Small intestine (tissue), 7 donors: Measurements from ENCODE around the gene PKP4. TPM values are rescaled to one million over a fixed set of nuclear protein-coding genes. Genes with fewer than 3 reads are reported as not detected.

Experiments
- DNase-seq, 2 donors: peaks; one replicate each; pipeline versions ENCODE4 v3.0.0 to v3.0.0-alpha.2; 2013
- FAIRE-seq: peaks from 2 replicates; lab custom pipeline; 2012; peaks lifted over from hg19 to GRCh38; lab: Jason Lieb, UNC
- H3K27ac ChIP-seq, 3 donors: one replicate each; pipeline ENCODE4 v1.5.1; 2013; ENCODE audit warnings: low read length in 2 of 3, mild to moderate bottlenecking in 2 of 3, control low read depth in 1 of 3, inconsistent platforms in 1 of 3, low read depth in 1 of 3, moderate library complexity in 1 of 3
- H3K27me3 ChIP-seq, 3 donors: one replicate each; pipeline ENCODE4 v1.6.1; 2013; ENCODE audit warnings: low read length in 3 of 3, inconsistent platforms in 1 of 3; ENCODE audit not compliant: control insufficient read depth in 3 of 3, insufficient read depth in 3 of 3
- H3K36me3 ChIP-seq, 3 donors: one replicate each; pipeline ENCODE4 v1.6.1; 2013; ENCODE audit warnings: low read length in 3 of 3, inconsistent platforms in 1 of 3, low read depth in 1 of 3, mild to moderate bottlenecking in 1 of 3, moderate library complexity in 1 of 3; ENCODE audit not compliant: control insufficient read depth in 3 of 3, insufficient read depth in 2 of 3
- H3K4me1 ChIP-seq, 3 donors: one replicate each; pipeline ENCODE4 v1.6.1; 2013; ENCODE audit warnings: low read length in 2 of 3, inconsistent platforms in 1 of 3, low read depth in 1 of 3, mild to moderate bottlenecking in 1 of 3, moderate library complexity in 1 of 3; ENCODE audit not compliant: control insufficient read depth in 3 of 3, insufficient read depth in 2 of 3
- H3K4me3 ChIP-seq, 3 donors: one replicate each; pipeline ENCODE4 v1.5.1; 2013; ENCODE audit warnings: low read length in 3 of 3, control low read depth in 1 of 3, inconsistent platforms in 1 of 3, low read depth in 1 of 3, mild to moderate bottlenecking in 1 of 3, moderate library complexity in 1 of 3
- H3K9me3 ChIP-seq, 2 donors: one replicate each; pipeline ENCODE4 v1.6.1; 2013; ENCODE audit warnings: low read depth in 1 of 2, low read length in 1 of 2; ENCODE audit not compliant: control insufficient read depth in 2 of 2, insufficient read depth in 1 of 2
- WGBS, 3 donors: extraction: QIAGEN DNeasy Blood & Tissue Kit; methylation state at CpG; one replicate each; pipeline ENCODE4 v1.1.7; 2013; 5-methylcytosine and 5-hydroxymethylcytosine counted together
- polyA plus RNA-seq, 4 donors: library from polyadenylated mRNA; stranded (reverse) in 3 of 4; unstranded in 1 of 4; fragments of 200-250 nt in 3 of 4; fragments of 120-200 nt in 1 of 4; gene quantifications; one replicate each; pipeline versions ENCODE4 v1.2.1 to v1.2.3, GENCODE V29; 2013
- donor health status: healthy with polysubstance abuse.
- donor health status: control.
- donor health status: control.
- donor health status: Bipolar disorder and iron deficiency.
- donor health status: healthy.

The PKP4 gene
- polyA plus RNA-seq, 4 donors: 16.8 to 54.3 (median 23.3) TPM

DNA sequence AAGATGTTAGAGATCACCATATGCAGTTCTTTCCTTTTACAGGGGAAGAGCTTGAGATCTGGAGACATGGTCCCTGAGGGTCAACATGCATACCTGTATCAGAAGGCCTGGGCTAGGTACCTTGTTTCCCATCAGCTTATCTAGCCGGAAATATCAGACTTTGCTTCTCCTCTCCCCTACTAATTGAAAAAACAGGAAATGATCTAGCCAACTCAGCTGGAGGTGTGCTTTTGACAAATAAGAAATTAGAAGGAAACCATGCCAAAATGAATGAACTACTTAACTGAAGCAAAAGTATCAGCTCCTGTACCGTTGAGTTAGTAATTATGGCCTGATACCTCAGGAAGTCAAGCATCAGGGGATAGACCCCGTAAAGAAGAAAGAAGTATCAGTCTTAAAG is 20.4 kb downstream of the PKP4 start:
- Histone ChIP-seq H3K4me3 (no peak overlapping the region), H3K9me3 (peaks cover 0 to 2% of the 10 kb centered on the region in 2 donors), H3K27ac (peak overlapping the region in 1 of 3 donors; percentile 34), H3K36me3 (peaks cover 0 to 5% (median 0%) of the 10 kb centered on the region in 3 donors), H3K27me3 (no peaks in the 10 kb centered on the region), H3K4me1 (peaks cover 0 to 6% (median 0%) of the 10 kb centered on the region in 3 donors)
- DNase-seq (no peak), FAIRE-seq (no peak)
- WGBS, 3 donors: 56 to 74% (median 67%) methylated on average over 3 of the region's 3 CpGs

DNA sequence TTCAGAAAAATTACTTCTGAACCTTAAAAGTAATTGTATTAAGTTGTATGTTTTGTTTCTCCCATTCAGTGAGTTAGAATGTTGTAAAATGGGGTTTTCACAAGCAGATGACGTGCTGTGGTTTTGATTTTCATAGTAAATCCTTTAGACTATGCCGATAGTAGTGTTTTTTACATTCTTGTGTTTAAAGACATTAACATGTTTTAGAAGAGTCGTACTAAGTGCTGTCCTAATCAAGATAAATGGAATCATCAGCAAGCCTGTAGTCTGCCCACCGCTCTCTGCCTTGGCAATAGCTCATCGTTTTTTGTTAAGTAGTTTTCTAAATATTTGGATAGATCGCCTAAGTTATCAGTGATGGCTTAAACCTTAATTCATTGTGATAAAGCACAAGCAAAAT is 21.5 kb downstream of the PKP4 start:
- Histone ChIP-seq H3K27me3 (no peaks in the 10 kb centered on the region), H3K4me1 (peaks cover 0 to 6% (median 0%) of the 10 kb centered on the region in 3 donors), H3K27ac (peak overlapping the region in 1 of 3 donors; percentile 27), H3K4me3 (no peak overlapping the region), H3K9me3 (no peaks in the 10 kb centered on the region), H3K36me3 (peaks cover 0 to 5% (median 0%) of the 10 kb centered on the region in 3 donors)
- 65 to 94% (median 84%) methylated on average over 6 of the region's 6 CpGs for WGBS, 3 donors
- DNase-seq (no peak), FAIRE-seq (no peak)

DNA sequence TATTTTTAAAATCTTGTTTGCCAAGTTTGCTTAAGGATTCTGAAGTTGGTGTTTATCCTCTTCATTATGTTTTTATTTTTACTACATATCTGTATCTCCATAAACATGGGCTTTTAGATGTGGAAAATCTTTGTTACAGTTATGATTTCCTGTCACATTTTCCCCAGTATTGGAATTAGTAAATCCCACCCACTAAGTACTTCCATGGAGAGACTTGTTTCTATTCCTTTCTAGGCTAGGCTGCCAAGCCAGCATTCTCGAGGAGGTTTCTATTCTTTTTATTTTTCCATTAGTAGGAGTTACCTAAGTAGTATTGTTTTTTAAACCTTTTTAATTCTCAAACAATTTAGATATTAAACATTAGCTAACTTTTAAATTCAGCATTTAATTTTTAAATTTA is 22.1 kb downstream of the PKP4 start:
- Histone ChIP-seq H3K4me3 (no peak overlapping the region), H3K27ac (no peak overlapping the region), H3K36me3 (peaks cover 0 to 5% (median 0%) of the 10 kb centered on the region in 3 donors), H3K4me1 (peaks cover 0 to 6% (median 0%) of the 10 kb centered on the region in 3 donors), H3K27me3 (no peaks in the 10 kb centered on the region), H3K9me3 (no peaks in the 10 kb centered on the region)
- DNase-seq (no peak), FAIRE-seq (no peak)
- WGBS, 3 donors: 59 to 80% (median 71%) methylated on average over 1 of the region's 1 CpG

- 92 to 96% (median 93%) methylated on average over 1 of the region's 1 CpG for whole genome bisulfite sequencing, 3 donors
- peaks cover 0 to 5% (median 0%) of the 10 kb centered on the region in 3 donors for H3K36me3 ChIP-seq
- H3K4me1 ChIP-seq: peaks cover 0 to 6% (median 0%) of the 10 kb centered on the region in 3 donors
- no peak overlapping the region for H3K4me3 ChIP-seq
- DNase-seq (no peak), FAIRE-seq (no peak)
- H3K27me3 ChIP-seq: no peaks in the 10 kb centered on the region
- H3K9me3 ChIP-seq: no peaks in the 10 kb centered on the region
- H3K27ac ChIP-seq: no peak overlapping the region
Measured at GRCh38 chr2:158481116-158481515, 24.4 kb downstream of the PKP4 start.

- FAIRE-seq (no peak), DNase-seq (no peak)
- Histone ChIP-seq H3K4me1 (peaks cover 0 to 2% (median 0%) of the 10 kb centered on the region in 3 donors), H3K27me3 (no peaks in the 10 kb centered on the region), H3K9me3 (no peaks in the 10 kb centered on the region), H3K4me3 (no peak overlapping the region), H3K36me3 (peaks cover 0 to 3% (median 0%) of the 10 kb centered on the region in 3 donors), H3K27ac (no peak overlapping the region)
Measured at GRCh38 chr2:158482594-158482993, 25.8 kb downstream of the PKP4 start.

- no peak for FAIRE-seq
- WGBS, 3 donors: 79 to 91% (median 84%) methylated on average over 8 of the region's 8 CpGs
- Histone ChIP-seq H3K27me3 (no peaks in the 10 kb centered on the region), H3K9me3 (no peaks in the 10 kb centered on the region), H3K4me1 (peaks cover 0 to 3% (median 0%) of the 10 kb centered on the region in 3 donors), H3K27ac (no peak overlapping the region), H3K4me3 (no peak overlapping the region), H3K36me3 (no peaks in the 10 kb centered on the region)
- no peak for DNase-seq
Measured at GRCh38 chr2:158484892-158485556, 28.3 kb downstream of the PKP4 start.

DNA sequence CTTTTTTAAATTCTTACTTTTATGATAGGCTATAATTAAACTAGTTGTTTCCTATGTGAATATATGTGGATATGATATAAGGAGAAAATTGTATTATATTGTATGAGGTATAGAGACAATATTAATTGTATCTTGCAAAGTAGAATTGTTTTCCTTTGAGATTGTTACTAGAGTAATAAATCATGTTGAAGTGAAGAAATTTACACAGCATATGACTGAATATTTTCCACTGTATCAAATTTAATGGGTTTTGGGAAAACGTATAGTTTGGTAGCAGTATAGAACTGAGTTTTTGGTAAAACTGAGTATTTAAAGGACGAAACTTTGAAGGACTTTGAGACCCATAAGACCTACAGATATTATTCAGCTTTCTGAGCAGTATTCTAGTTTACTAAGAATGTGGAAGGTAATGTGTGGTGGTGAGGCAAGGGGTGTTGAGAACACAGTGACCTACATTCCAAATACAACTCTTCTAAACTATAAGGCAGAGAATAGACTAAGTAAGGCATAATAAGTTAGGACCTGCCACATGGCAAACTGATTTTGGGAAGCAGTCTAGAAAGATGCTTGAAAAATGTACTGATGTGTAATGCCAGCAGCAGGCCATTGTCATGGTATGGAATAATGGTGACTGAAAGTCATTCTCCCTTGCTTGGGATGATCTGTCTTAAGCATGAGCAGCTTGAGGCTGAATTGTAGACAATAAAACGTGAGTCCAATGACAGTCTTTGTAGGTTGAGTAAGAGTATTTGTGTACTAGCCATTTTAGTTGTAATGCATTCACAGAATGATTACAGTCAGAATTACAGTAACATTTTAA is 29.6 kb downstream of the PKP4 start:
- no peaks in the 10 kb centered on the region for H3K36me3 ChIP-seq
- FAIRE-seq (no peak), DNase-seq (no peak)
- H3K27me3 ChIP-seq: no peaks in the 10 kb centered on the region
- no peak overlapping the region for H3K4me3 ChIP-seq
- 79 to 88% (median 88%) methylated on average over 3 of the region's 3 CpGs for WGBS, 3 donors
- H3K4me1 ChIP-seq: peaks cover 0 to 5% (median 0%) of the 10 kb centered on the region in 3 donors
- H3K9me3 ChIP-seq: no peaks in the 10 kb centered on the region
- no peak overlapping the region for H3K27ac ChIP-seq

DNA sequence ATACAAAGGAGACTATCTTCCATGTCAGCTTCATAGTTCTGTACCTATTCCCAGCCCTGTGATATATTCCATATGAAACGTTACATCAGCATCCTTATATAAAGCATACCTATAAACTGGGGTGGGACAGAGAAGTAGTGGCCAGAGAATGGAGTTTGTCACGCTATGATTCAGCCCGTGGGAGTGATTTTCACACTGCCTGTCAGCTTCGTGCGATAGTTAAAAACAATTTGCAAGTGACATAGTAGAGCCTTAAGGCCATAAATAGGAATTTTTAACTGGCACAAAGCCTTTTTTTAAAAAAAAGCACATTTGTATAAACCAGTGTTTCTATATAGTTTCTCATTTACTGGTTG is 30.2 kb downstream of the PKP4 start:
- no peak for FAIRE-seq
- Histone ChIP-seq H3K4me1 (peaks cover 0 to 5% (median 0%) of the 10 kb centered on the region in 3 donors), H3K4me3 (no peak overlapping the region), H3K27me3 (no peaks in the 10 kb centered on the region), H3K27ac (no peak overlapping the region), H3K36me3 (no peaks in the 10 kb centered on the region), H3K9me3 (no peaks in the 10 kb centered on the region)
- no peak for DNase-seq
- 73 to 82% (median 79%) methylated on average over 5 of the region's 5 CpGs for WGBS, 3 donors
